GM12878 (cell line): Measurements from ENCODE around the gene TMEM138. TPM values are rescaled to one million over a fixed set of nuclear protein-coding genes. Genes with fewer than 3 reads are reported as not detected.

Source experiments
- EGR1 ChIP-seq, 2 experiments: IDR thresholded peaks; 1 replicate in 1 of 2; 2 replicates in 1 of 2; pipeline ENCODE4 v1.6.1; 2011 to 2012; ENCODE audit warnings: low read depth in 2 of 2, low read length in 2 of 2, borderline replicate concordance in 1 of 2, mild to moderate bottlenecking in 1 of 2, moderate library complexity in 1 of 2
- IKZF2 ChIP-seq, 2 experiments: fragments of 450-650 bp; IDR thresholded peaks; 2 replicates each; pipeline ENCODE4 v1.6.1; 2017; ENCODE audit warnings: mild to moderate bottlenecking in 2 of 2, moderate library complexity in 2 of 2
- MTA2 ChIP-seq: fragments of 450-650 bp; IDR thresholded peaks from 2 replicates; pipeline ENCODE4 v1.6.1; 2016; ENCODE audit warnings: low read depth, mild to moderate bottlenecking, moderate library complexity
- POLR2AphosphoS2 ChIP-seq: IDR thresholded peaks from 2 replicates; pipeline ENCODE4 v1.6.1; 2011; ENCODE audit warnings: low read depth, mild to moderate bottlenecking, low read length, improper control_type of control experiment, moderate library complexity
- POLR2AphosphoS5 ChIP-seq: IDR thresholded peaks from 2 replicates; pipeline ENCODE4 v1.6.1; 2011; ENCODE audit warnings: mild to moderate bottlenecking, low read length, inconsistent platforms
- RELA ChIP-seq: fragments of 450-650 bp; IDR thresholded peaks from 2 replicates; pipeline ENCODE4 v1.8.0; 2014; ENCODE audit warnings: borderline replicate concordance; ENCODE audit not compliant: partially characterized antibody
- RFX5 ChIP-seq: IDR thresholded peaks from 2 replicates; pipeline ENCODE4 v1.6.1; 2011; ENCODE audit warnings: low read depth, low read length, improper control_type of control experiment
- SIN3A ChIP-seq: IDR thresholded peaks from 2 replicates; pipeline ENCODE4 v1.6.1; 2012; ENCODE audit warnings: low read depth, low read length, improper control_type of control experiment
- TCF3 ChIP-seq: IDR thresholded peaks from 2 replicates; pipeline ENCODE4 v1.6.1; 2012; ENCODE audit warnings: low read depth, mild to moderate bottlenecking, low read length, borderline replicate concordance; ENCODE audit not compliant: insufficient read depth
- ZNF217 ChIP-seq: fragments of 450-650 bp; IDR thresholded peaks from 2 replicates; pipeline ENCODE4 v1.6.1; 2017; ENCODE audit warnings: antibody characterized with exemption, mild to moderate bottlenecking
- polyA plus RNA-seq, 11 experiments: library from polyadenylated mRNA; depleted of rRNA in 4 of 11; unstranded in 6 of 11; stranded (reverse) in 5 of 11; fragments of >200 nt; fragmentation: Nextera tagmentation in 4 of 11; fragmentation: Illumina TruSeq in 1 of 11; extraction: Ambion mirVana in 4 of 11; extraction: Trizol in 1 of 11; gene quantifications; 1 replicate in 1 of 11; 2 replicates in 10 of 11; pipeline versions ENCODE4 v1.2.1 to v1.2.3, GENCODE V29; 2011 to 2016; ENCODE audit warnings: inconsistent platforms in 2 of 11, missing spikeins in 2 of 11, low read depth in 1 of 11
- total RNA-seq, 4 experiments: library from RNA; depleted of rRNA in 3 of 4; stranded (reverse); fragments of >200 nt in 3 of 4; fragmentation: Illumina TruSeq in 1 of 4; extraction: Trizol in 1 of 4; gene quantifications; 2 replicates each; pipeline versions ENCODE4 v1.2.1 to v1.2.3, GENCODE V29; 2013 to 2021
- TF ChIP-seq, protein P1 (sequence below): fragments of 450-650 bp; IDR thresholded peaks from 2 replicates; pipeline ENCODE4 v1.6.1; 2017; ENCODE audit warnings: antibody characterized with exemption, mild to moderate bottlenecking, moderate library complexity
- TF ChIP-seq, protein P2 (sequence below): fragments of 450-650 bp; IDR thresholded peaks from 2 replicates; pipeline ENCODE4 v1.6.1; 2017; ENCODE audit warnings: mild to moderate bottlenecking, moderate library complexity
- TF ChIP-seq, protein P3 (sequence below): fragments of 450-650 bp; IDR thresholded peaks from 2 replicates; pipeline ENCODE4 v1.6.1; 2016; ENCODE audit warnings: mild to moderate bottlenecking
- TF ChIP-seq, protein P4 (sequence below): fragments of 150-350 bp; IDR thresholded peaks from 2 replicates; pipeline ENCODE4 v1.6.1; 2016; ENCODE audit warnings: low read depth, low read length
- TF ChIP-seq, protein P5 (sequence below): IDR thresholded peaks from 2 replicates; pipeline ENCODE4 v1.6.1; 2012; ENCODE audit warnings: low read depth, low read length, improper control_type of control experiment

The TMEM138 gene
- total and polyA plus RNA-seq, 10 of the 15 experiments (the other 5 are each of a cell fraction or from before 2014, with no cell fraction given), result 28.5 to 116 (median 73.4) TPM

DNA sequence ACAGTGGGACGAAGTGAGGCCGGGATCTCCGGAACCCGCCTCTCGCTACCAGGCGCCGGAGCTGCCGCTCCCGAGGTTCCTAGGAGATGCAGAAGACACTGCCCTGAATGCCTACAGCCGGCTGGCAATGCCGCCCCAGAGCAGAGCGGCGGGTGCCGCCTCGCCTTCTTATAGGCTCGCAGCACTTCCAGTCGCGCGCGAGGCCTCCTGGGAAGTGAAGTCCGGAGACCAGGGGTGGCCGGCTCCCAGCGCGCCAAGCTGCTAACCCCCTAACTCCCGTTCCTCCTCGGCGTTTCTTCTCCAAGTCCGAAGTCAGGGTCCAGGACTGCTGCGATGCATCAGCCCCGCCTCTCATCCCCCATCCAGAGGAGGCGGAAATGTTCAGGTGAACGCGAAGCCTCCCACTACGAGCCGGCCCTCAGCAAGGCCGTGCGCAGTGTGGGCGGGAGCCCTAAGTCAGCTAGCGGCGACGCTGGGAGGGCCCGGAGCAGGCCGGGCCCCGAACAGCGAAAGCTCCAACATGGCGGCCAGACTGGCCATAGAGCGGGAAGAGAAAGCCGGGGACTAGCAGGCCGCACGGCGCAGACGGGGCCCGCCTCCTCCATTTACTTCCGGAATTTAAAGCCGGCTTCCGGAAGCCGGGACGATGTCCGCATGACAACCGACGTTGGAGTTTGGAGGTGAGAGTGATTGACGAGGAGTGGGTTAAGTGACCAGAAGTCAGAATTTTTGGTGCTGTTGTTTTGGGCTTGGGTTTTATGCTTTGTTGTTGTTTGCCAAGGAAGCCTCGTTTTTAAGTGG, at the start of gene TMEM138, which contains the start of gene CYB561A3 (continued):
- TF ChIP-seq TCF3, result 0 out of 2 replicates have a peak, but pooled peaks have one; percentile 70
- TF ChIP-seq, protein P1, sequence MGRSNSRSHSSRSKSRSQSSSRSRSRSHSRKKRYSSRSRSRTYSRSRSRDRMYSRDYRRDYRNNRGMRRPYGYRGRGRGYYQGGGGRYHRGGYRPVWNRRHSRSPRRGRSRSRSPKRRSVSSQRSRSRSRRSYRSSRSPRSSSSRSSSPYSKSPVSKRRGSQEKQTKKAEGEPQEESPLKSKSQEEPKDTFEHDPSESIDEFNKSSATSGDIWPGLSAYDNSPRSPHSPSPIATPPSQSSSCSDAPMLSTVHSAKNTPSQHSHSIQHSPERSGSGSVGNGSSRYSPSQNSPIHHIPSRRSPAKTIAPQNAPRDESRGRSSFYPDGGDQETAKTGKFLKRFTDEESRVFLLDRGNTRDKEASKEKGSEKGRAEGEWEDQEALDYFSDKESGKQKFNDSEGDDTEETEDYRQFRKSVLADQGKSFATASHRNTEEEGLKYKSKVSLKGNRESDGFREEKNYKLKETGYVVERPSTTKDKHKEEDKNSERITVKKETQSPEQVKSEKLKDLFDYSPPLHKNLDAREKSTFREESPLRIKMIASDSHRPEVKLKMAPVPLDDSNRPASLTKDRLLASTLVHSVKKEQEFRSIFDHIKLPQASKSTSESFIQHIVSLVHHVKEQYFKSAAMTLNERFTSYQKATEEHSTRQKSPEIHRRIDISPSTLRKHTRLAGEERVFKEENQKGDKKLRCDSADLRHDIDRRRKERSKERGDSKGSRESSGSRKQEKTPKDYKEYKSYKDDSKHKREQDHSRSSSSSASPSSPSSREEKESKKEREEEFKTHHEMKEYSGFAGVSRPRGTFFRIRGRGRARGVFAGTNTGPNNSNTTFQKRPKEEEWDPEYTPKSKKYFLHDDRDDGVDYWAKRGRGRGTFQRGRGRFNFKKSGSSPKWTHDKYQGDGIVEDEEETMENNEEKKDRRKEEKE, result no peak
- TF ChIP-seq RFX5, result peak; percentile 88
- TF ChIP-seq, protein P2, sequence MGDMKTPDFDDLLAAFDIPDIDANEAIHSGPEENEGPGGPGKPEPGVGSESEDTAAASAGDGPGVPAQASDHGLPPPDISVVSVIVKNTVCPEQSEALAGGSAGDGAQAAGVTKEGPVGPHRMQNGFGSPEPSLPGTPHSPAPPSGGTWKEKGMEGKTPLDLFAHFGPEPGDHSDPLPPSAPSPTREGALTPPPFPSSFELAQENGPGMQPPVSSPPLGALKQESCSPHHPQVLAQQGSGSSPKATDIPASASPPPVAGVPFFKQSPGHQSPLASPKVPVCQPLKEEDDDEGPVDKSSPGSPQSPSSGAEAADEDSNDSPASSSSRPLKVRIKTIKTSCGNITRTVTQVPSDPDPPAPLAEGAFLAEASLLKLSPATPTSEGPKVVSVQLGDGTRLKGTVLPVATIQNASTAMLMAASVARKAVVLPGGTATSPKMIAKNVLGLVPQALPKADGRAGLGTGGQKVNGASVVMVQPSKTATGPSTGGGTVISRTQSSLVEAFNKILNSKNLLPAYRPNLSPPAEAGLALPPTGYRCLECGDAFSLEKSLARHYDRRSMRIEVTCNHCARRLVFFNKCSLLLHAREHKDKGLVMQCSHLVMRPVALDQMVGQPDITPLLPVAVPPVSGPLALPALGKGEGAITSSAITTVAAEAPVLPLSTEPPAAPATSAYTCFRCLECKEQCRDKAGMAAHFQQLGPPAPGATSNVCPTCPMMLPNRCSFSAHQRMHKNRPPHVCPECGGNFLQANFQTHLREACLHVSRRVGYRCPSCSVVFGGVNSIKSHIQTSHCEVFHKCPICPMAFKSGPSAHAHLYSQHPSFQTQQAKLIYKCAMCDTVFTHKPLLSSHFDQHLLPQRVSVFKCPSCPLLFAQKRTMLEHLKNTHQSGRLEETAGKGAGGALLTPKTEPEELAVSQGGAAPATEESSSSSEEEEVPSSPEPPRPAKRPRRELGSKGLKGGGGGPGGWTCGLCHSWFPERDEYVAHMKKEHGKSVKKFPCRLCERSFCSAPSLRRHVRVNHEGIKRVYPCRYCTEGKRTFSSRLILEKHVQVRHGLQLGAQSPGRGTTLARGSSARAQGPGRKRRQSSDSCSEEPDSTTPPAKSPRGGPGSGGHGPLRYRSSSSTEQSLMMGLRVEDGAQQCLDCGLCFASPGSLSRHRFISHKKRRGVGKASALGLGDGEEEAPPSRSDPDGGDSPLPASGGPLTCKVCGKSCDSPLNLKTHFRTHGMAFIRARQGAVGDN, result peak; percentile 80
- peak in 1 of 2 experiments; percentile 56; a peak in 2 of 3 replicates for TF ChIP-seq EGR1 (IDR thresholded peaks at IDR 0.05; ENCODE audit: borderline replicate concordance in 1 of 2, low read depth in 2 of 2, low read length in 2 of 2)
- no peak for TF ChIP-seq MTA2
- TF ChIP-seq POLR2AphosphoS5, result peak; percentile 98
- TF ChIP-seq, protein P3, sequence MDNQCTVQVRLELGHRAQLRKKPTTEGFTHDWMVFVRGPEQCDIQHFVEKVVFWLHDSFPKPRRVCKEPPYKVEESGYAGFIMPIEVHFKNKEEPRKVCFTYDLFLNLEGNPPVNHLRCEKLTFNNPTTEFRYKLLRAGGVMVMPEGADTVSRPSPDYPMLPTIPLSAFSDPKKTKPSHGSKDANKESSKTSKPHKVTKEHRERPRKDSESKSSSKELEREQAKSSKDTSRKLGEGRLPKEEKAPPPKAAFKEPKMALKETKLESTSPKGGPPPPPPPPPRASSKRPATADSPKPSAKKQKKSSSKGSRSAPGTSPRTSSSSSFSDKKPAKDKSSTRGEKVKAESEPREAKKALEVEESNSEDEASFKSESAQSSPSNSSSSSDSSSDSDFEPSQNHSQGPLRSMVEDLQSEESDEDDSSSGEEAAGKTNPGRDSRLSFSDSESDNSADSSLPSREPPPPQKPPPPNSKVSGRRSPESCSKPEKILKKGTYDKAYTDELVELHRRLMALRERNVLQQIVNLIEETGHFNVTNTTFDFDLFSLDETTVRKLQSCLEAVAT, result 0 out of 2 replicates have a peak, but pooled peaks have one; percentile 7
- TF ChIP-seq RELA, result peak; percentile 17
- peak in 1 of 2 experiments; percentile 53; a peak in 3 of 4 replicates for TF ChIP-seq IKZF2 (IDR thresholded peaks at IDR 0.05)
- peak; percentile 88 for TF ChIP-seq SIN3A
- TF ChIP-seq, protein P4, sequence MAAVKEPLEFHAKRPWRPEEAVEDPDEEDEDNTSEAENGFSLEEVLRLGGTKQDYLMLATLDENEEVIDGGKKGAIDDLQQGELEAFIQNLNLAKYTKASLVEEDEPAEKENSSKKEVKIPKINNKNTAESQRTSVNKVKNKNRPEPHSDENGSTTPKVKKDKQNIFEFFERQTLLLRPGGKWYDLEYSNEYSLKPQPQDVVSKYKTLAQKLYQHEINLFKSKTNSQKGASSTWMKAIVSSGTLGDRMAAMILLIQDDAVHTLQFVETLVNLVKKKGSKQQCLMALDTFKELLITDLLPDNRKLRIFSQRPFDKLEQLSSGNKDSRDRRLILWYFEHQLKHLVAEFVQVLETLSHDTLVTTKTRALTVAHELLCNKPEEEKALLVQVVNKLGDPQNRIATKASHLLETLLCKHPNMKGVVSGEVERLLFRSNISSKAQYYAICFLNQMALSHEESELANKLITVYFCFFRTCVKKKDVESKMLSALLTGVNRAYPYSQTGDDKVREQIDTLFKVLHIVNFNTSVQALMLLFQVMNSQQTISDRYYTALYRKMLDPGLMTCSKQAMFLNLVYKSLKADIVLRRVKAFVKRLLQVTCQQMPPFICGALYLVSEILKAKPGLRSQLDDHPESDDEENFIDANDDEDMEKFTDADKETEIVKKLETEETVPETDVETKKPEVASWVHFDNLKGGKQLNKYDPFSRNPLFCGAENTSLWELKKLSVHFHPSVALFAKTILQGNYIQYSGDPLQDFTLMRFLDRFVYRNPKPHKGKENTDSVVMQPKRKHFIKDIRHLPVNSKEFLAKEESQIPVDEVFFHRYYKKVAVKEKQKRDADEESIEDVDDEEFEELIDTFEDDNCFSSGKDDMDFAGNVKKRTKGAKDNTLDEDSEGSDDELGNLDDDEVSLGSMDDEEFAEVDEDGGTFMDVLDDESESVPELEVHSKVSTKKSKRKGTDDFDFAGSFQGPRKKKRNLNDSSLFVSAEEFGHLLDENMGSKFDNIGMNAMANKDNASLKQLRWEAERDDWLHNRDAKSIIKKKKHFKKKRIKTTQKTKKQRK, result no peak
- TF ChIP-seq POLR2AphosphoS2, result peak; percentile 95
- TF ChIP-seq, protein P5, sequence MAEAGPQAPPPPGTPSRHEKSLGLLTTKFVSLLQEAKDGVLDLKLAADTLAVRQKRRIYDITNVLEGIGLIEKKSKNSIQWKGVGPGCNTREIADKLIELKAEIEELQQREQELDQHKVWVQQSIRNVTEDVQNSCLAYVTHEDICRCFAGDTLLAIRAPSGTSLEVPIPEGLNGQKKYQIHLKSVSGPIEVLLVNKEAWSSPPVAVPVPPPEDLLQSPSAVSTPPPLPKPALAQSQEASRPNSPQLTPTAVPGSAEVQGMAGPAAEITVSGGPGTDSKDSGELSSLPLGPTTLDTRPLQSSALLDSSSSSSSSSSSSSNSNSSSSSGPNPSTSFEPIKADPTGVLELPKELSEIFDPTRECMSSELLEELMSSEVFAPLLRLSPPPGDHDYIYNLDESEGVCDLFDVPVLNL, result peak; percentile 26; the same call in 1 of the 2 replicates
- TF ChIP-seq ZNF217, result peak; percentile 77; the same call in 1 of the 2 replicates
